Fibroblast of mammary gland (primary cell): ENCODE data around the gene CD38.

ENCODE experiments used
- DNase-seq: peaks from one replicate; pipeline ENCODE4 v3.0.0-alpha.2; 2010; ENCODE audit warnings: low read depth
- H3K4me3 ChIP-seq: 2 replicates; pipeline ENCODE4 v1.5.1; 2011; ENCODE audit warnings: low read depth, mild to moderate bottlenecking, low read length, moderate library complexity; ENCODE audit not compliant: control insufficient read depth
- TF ChIP-seq, protein P1 (sequence below): conservative IDR thresholded peaks from 2 replicates; pipeline ENCODE4 v1.5.1; 2011; ENCODE audit warnings: low read depth, low read length, inconsistent platforms; ENCODE audit not compliant: control insufficient read depth, insufficient read depth

CD38 gene

DNA sequence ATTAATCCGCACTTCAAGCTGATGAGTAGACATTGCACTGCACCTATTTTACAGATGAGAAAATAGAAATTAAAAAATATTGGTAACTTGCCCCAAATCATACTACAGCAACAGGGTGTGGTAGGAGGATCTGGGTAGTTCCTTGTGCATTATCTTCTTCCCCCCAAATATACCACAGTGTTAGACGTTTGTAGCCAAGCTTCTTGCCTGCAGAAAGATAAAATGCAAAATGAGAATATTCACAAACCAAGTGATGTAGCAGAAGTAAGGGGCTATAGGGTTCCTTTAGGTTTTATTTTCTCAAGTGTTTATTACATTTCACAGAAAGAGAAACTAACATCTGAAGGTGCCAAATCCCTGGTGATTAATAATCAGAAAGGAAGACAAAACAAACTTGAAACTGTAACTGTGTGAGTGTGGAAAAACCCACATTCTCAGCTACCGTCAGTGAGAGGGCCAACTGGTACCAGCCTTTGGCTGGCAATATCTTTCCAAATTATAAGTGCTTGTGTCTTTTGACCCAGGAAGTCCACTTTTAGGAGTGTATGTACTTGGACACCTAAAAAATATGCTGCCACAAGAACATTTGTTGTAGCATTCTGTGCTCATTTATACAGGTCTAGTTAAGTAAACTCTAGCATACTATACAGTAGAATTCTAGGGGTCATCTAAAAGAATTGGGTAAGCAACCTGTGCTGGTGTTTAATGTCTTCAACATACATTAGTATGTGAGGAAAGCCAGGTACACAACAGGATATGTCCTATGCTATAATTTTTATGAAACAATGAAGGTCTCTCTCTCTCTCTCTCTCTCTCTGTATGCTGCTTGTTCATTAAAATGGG, 6.7 kb upstream of the CD38 start:
- TF ChIP-seq, protein P1, sequence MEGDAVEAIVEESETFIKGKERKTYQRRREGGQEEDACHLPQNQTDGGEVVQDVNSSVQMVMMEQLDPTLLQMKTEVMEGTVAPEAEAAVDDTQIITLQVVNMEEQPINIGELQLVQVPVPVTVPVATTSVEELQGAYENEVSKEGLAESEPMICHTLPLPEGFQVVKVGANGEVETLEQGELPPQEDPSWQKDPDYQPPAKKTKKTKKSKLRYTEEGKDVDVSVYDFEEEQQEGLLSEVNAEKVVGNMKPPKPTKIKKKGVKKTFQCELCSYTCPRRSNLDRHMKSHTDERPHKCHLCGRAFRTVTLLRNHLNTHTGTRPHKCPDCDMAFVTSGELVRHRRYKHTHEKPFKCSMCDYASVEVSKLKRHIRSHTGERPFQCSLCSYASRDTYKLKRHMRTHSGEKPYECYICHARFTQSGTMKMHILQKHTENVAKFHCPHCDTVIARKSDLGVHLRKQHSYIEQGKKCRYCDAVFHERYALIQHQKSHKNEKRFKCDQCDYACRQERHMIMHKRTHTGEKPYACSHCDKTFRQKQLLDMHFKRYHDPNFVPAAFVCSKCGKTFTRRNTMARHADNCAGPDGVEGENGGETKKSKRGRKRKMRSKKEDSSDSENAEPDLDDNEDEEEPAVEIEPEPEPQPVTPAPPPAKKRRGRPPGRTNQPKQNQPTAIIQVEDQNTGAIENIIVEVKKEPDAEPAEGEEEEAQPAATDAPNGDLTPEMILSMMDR = no peak
- H3K4me3 ChIP-seq = no peak overlapping the region
- DNase-seq = no peak

DNA sequence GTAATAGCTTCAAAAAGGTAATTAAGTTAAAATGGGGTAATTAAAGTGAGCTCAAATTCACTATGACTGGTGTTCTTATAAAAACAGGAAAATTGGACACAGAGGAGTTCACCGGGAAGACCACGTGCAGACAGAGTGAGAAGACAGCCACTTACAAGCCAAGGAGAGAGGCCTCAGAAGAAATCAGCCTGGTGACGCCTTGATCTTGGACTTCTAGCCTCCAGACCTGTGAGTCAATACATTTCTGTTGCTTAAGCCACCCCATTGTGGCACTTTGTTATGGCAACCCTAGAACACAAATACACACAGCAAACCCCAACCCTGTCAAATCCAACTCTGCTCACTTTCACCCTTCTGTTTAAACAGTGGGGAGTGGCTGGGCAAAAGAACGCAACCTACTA, 4.1 kb upstream of the CD38 start:
- H3K4me3 ChIP-seq = no peak overlapping the region
- TF ChIP-seq, protein P1 = no peak
- DNase-seq = no peak

DNA sequence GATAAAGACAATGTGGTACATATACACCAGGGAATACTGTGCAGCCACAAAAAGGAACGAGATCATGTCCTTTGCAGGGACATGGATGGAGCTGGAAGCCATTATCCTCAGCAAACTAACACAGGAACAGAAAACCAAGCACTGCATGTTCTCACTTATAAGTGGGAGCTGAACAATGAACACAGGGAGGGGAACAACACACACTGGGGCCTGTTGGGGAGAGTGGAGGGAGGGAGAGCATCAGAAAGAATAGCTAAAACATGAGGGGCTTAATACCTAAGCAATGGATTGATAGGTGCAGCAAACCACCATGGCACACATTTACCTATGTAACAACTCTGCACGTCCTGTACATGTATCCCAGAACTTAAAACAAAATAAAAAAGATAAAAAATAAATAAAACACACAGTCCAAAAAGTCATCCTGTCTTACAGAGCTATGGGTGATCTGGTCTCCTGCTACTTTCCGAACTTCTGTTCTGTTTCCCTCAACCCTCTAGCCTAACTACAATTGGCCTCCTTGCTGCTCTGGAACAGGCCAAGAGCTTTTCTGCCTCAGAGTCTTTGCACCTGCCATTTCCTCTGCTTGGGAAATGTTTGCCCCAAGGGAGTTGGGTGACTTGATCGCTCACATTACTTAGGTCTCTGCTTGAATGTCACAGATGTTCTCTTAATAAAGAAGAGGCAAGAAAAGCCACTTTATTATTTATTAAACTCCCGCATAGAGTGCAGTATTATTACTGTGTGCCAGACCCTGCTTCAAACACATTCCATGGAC, 1.1 kb upstream of the CD38 start:
- no peak overlapping the region for H3K4me3 ChIP-seq
- DNase-seq = no peak
- TF ChIP-seq, protein P1 = no peak

DNA sequence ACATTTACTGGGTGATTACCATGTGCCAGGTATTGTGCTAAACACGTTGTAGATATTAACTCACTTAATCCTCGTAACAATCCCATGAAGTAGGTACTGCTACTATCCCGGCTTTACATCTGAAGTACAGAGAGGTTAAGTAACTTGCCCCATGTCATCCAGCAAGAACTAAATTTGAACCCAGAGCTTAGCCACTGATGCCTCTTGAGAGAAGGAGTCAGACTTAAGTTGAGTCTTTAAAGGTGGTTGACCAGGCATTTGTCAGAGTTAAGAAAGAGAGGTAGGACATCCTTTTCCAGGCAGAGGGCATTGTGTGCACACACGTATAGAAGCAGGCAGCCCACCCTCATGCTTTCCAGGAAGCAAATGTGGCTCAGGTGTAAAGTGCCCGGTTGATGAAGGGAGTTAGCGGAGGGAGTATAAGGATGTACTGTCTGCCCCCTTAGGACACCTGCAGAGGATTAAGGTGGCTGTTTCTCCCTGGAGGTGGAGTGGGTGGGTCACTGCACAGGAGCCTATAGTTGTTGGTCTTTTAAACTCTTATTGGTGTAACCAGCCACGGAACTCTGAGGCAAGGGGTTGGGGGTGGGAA, 335 bp upstream of the CD38 start:
- TF ChIP-seq, protein P1 = no peak
- H3K4me3 ChIP-seq = no peak overlapping the region
- no peak for DNase-seq

DNA sequence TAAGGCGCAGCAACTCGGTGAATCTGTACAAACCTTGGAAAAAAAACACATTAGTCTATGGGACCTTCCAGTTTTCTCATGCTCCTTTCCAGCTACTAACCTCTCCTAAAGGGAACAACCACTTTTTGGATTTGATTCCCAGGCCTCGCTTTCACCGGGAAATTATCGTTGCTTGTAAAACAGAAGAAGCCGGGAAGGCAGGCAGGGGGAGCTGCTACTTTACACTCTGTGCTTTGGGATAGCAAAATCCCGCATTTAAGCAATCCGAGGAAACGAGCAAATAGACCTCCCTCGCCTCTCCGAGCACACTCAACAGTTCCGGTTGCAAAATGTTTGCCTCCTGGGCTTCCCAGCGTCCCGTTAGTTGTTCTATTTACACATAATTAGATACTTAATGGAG, 1.2 kb downstream of the CD38 start:
- peak overlapping the region; percentile 45 for H3K4me3 ChIP-seq
- TF ChIP-seq, protein P1 = peak; percentile 55
- peak; percentile 63 for DNase-seq

DNA sequence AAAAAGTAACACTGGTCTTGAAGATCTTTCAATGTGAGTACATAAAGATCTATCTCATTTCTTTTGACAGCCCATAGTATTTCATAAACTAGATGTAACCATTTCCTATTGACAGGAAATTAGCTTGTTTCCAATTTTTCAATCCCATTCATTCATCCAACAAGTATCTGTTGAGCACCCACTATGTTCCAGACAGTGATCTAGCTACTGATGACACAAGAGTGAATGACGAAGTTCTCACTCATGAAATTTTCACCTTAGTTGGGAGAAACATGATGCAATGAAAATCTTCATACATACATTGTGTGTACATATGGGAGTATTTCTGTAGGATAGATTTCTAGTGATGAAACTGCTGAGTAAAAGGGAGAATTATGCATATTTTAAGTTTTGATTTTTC, 1.7 kb downstream of the CD38 start:
- no peak for DNase-seq
- H3K4me3 ChIP-seq = no peak overlapping the region
- TF ChIP-seq, protein P1 = no peak
